K562 (cell line): Measurements from ENCODE around the gene RALGAPA2.

Experiments
- ELF1 ChIP-seq: fragments of 200-800 bp; sonication (Bioruptor generic); IDR thresholded peaks from 2 replicates; pipeline ENCODE4 v1.6.1; 2016; ENCODE audit warnings: missing genetic modification characterization, missing compliant biosample characterization
- ESRRA ChIP-seq: fragments of 450-650 bp; IDR thresholded peaks from 2 replicates; pipeline ENCODE4 v1.6.1; 2014; ENCODE audit warnings: low read depth, mild to moderate bottlenecking, moderate library complexity, borderline replicate concordance
- HDAC8 ChIP-seq: fragments of 450-650 bp; IDR thresholded peaks from 2 replicates; pipeline ENCODE4 v1.6.1; 2016; ENCODE audit warnings: mild to moderate bottlenecking, missing genetic modification characterization, moderate library complexity, missing compliant biosample characterization
- MXI1 ChIP-seq: IDR thresholded peaks from 2 replicates; pipeline ENCODE4 v1.6.1; 2011; ENCODE audit warnings: low read depth, mild to moderate bottlenecking, improper control_type of control experiment, low read length
- NCOA1 ChIP-seq: fragments of 450-650 bp; IDR thresholded peaks from 2 replicates; pipeline ENCODE4 v1.6.1; 2016; ENCODE audit warnings: low read depth
- ZNF583 ChIP-seq: fragments of 250-450 bp; sonication (Bioruptor Pico); IDR thresholded peaks from 2 replicates; pipeline ENCODE4 v1.4.0; 2020
- ZZZ3 ChIP-seq: fragments of 450-650 bp; IDR thresholded peaks from 2 replicates; pipeline ENCODE4 v1.6.1; 2016; ENCODE audit warnings: antibody characterized with exemption, mild to moderate bottlenecking, moderate library complexity

DNA sequence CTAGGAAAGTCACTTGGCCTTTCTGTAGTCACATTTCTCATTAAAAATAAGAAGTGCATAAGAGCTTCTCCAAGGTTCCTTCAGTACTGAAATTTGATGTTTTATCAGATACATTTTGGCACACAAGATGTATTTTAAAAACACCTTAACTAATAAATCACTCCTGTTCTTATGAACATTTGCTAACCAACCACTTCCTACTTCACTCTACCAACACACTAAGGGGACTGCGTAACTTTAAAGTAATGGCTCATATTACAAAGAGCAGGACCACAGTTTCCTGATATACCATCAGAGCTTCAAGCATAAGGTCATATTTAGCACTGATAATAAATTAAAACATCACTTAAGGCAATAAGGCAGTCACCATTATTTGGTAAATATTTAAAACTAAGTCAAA, 104.4 kb downstream of the RALGAPA2 start:
- TF ChIP-seq ZNF583 (no peak), HDAC8 (tag) (no peak), NCOA1 (no peak), MXI1 (no peak), ZZZ3 (no peak), ESRRA (no peak), ELF1 (tag) (no peak)
